GM18499 (cell line): ENCODE results near the gene NSL1.
A peak's percentile ranks its signal among the peaks of the same experiment; 100 is the strongest.
"Not testable (repeated sequence)": the region's sequence is repeated elsewhere in the genome, so short reads cannot be mapped to it uniquely, and the experiment has no call there.

Experiments used
- ATAC-seq: cut with Tn5 transposase; IDR thresholded peaks from one replicate; pipeline ENCODE4 v1.9.1; 2021; ENCODE audit warnings: moderate number of reproducible peaks; ENCODE audit not compliant: insufficient read depth, unreplicated experiment

NSL1 gene

DNA sequence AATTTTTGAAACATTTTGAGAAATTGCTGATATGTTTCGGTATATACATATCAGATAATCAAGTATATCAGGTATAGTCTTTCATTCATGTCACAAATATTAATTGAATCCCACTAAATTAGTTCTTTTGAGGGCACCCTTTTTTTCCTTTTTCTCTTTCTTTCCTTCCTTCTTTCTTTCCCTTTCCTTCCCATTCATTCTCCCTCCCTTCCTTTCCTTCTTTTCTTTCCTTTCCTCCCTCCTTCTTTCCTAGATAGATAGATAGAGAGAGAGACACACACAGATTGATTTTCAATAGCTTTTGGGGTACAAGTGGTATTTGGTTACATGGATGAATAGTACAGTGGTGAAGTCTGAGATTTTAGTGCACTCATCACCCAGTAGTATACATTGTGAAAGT lies 5.7 kb downstream of the NSL1 start:
- ATAC-seq = no peak

DNA sequence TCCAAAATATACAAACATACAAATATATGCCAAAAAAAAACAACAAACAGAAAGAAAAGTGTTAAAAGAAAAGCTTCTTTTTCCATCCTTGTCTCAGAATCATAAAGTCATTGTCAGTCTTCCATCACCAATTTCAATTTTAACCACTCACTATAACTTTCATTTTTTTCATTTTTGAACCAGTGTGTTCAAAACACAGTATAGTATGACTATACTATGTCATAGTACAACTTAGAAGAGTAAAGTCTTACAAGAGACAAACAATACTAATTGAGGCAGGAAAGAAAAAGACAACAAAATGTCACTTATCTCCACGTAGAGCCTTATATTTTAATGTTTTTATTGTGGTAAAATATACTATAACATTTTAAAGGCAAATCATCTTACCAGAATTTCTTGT lies 7.6 kb downstream of the NSL1 start:
- ATAC-seq = no peak

- ATAC-seq = no peak
These were observed 9.0 kb downstream of the NSL1 start for GRCh38 chr1:212782422-212783154.

GRCh38 chr1:212781225-212781624 lies 10.4 kb downstream of the NSL1 start:
- no peak for ATAC-seq

DNA sequence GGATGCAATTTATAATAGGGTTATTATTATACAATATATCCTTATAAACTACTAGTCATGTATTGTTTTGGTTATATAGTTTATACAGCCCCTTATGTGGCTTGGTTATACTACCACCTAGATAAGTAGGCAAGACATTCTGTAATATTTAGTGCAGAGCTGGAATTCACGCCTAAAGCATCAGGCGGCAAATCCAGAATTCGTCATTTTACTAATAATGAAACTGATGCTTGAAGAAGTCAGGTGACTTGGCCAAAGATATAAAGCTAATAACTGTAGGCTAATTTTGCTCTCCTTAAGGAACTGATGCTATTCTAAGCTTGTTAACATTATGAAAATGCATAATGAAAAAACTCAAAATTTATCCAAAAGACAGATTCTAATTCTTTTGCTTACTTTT lies 10.8 kb downstream of the NSL1 start:
- ATAC-seq = no peak

DNA sequence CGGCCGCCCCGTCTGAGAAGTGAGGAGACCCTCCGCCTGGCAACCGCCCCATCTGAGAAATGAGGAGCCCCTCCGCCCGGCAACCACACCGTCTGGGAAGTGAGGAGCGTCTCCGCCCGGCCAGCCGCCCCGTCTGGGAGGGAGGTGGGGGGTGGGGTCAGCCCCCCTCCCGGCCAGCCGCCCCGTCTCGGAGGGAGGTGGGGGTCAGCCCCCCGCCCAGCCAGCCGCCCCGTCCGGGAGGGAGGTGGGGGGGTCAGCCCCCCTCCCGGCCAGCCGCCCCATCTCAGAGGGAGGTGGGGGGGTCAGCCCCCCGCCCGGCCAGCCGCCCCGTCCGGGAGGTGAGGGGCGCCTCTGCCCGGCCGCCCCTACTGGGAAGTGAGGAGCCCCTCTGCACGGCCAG lies 12.5 kb downstream of the NSL1 start:
- ATAC-seq = not testable (repeated sequence)

- no peak for ATAC-seq
These were observed 14.4 kb downstream of the NSL1 start for GRCh38 chr1:212777151-212777550.

- no peak for ATAC-seq
These were observed 16.3 kb downstream of the NSL1 start for GRCh38 chr1:212775241-212775640.

- ATAC-seq = no peak
These were observed 17.0 kb downstream of the NSL1 start for GRCh38 chr1:212774584-212774983.

DNA sequence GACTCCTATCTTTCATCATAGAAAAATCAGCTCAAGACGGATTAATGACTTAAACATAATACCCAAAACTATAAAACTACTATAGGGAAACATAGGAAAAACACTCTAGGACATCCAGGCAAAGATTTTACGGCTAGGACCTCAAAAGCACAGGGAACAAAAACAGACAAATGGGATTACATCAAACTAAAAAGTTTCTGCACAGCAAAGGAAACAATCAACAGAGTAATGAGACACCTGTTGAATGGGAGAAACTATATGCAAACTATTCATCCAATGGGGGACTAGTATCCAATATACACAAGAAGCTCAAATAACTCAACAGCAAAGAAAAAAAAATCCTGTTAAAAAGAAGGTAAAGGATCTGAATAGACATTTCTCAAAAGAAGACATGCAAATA lies 18.6 kb downstream of the NSL1 start:
- ATAC-seq = no peak

- no peak for ATAC-seq
These were observed 20.2 kb downstream of the NSL1 start for GRCh38 chr1:212771341-212771740.

GRCh38 chr1:212769459-212770167 lies 22.0 kb downstream of the NSL1 start:
- ATAC-seq = peak; percentile 71

GRCh38 chr1:212766825-212767224 lies 24.8 kb downstream of the NSL1 start:
- not testable (repeated sequence) for ATAC-seq

DNA sequence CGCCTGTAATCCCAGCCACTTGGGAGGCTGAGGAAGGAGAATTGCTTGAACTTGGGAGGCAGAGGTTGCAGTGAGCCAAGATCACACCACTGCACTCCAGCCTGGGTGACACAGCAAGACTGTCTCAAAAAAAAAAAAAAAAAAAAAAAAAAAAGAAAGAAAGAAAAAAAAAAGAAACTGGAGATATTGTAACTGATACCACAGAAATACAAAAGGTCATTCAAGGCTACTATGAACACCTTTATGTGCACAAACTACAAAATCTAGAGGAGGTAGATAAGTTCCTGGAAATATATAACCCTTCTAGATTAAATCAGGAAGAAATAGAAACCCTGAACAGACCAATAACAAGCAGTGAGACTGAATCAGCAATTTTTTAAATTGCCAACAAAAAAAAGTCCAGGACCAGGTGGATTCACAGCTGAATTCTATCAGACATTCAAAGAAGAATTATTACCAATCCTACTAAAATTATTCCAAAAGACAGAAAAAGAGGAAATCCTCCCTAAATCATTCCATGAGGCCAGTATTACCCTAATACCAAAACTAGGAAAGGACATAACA lies 26.8 kb downstream of the NSL1 start:
- ATAC-seq = not testable (repeated sequence)

DNA sequence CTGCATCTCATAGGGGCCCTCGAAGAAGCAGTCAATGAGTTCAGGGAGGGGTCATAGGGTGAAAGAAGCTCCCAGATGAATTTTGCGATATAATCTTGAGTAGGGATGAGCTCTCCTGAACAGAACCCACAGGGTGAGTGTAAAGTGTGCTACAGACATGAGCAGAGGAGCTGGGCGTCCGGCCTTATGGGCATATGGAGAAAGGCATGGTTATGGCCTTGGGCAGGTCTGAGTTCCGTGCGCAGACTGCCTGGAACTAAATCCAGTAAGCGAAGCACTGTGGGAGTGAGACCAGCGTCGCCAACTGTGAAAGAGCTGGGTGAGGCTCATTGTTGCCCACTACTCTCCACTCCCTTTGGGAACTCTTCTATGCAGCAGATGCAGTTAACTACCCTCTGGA lies 28.7 kb downstream of the NSL1 start:
- no peak for ATAC-seq

DNA sequence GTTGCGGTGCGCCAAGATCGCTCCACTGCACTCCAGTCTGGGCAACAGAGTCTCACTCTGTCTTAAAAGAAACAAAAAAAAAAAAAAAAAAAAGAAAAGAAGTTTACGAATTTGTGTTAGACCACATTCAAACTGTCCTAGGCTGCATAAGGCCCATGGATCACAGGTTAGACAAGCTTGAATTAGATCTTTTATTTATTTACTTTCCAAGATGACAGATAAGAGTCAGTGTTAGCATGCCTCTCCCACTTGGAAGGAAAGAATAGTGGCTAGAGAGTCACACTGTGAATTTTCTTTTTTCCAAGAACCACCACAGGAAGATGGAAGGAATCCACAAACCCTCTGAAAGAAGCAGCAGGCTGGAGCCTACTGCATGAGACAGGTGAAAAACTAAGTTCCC lies 29.3 kb downstream of the NSL1 start:
- no peak for ATAC-seq

- ATAC-seq = no peak
These were observed 31.3 kb downstream of the NSL1 start for GRCh38 chr1:212760126-212760823.

DNA sequence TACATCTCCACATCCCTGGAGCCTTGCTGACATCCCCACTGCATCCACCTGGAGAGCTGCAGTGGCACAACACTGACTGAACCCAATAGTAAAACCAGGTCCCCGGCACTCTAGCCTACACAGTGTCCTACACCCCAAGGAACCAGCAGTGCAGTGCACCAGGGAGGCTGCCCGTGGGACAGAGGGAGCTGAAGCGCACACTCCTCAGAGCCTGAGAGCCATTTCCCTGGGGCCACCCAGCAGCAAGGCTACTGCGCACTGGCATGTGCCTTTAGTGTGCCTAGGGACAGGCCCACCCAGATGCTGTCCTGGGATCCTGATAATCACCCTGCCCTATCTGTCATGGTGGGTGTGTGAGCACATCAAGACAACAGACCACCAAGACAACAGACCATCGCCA lies 31.9 kb downstream of the NSL1 start:
- ATAC-seq = no peak

- ATAC-seq = no peak
These were observed 36.9 kb downstream of the NSL1 start for GRCh38 chr1:212754680-212755079.

DNA sequence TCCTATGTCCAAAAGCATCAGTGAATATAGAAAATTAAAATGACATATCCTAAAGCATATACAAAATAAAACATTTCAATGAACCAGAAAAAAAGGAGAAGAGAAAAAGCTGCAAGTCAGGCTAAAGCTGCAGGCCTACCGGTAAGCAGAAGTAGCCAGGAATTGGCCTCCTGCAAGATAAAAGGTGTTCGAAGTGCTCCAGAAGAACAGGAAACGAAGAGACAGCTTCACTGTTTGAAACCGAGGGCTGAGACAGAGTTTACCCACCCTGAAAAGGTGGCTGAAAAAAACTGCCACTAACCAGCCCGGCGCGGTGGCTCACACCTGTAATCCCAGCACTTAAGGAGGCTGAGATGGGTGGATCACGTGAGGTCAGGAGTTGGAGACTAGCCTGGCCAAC lies 37.4 kb downstream of the NSL1 start:
- ATAC-seq = no peak

DNA sequence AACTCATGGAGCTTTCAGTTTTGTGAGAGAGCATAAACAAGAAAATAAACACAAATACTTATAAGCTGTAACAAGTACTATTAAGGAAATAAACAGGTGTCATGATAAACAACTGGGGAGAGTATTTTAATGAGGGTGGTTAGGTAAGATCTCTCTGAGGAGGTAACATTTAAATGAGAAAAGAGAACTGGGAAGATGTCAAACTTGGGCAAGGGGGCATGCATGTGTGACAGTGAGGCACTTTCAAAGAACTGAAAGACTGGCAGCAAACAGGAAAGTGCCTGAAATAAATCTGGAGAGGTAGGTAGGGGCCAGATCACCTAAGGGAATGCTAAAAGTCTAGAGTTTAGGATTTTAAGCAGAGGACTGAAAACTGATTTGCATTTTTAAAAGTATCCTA lies 37.8 kb downstream of the NSL1 start:
- ATAC-seq = no peak
